Lower lobe of right lung (tissue), 2 donors: Measurements from ENCODE around the gene NDUFC1. TPM values are rescaled to one million over a fixed set of nuclear protein-coding genes. Genes with fewer than 3 reads are reported as not detected.
A peak's percentile ranks its signal among the peaks of the same experiment; 100 is the strongest.

Experiments
- ATAC-seq, 2 donors: fragments of 200-7000 bp; cut with Tn5 transposase; one replicate each; pipeline ENCODE4 v1.9.1; 2020 to 2022; ENCODE audit warnings: mild to moderate bottlenecking in 2 of 2, moderate library complexity in 2 of 2
- DNase-seq: peaks from one replicate; pipeline ENCODE4 v3.0.0-alpha.2; 2020
- H3K27ac ChIP-seq: fragments of 200-600 bp; one replicate; pipeline ENCODE4 v1.8.0; 2022
- H3K27me3 ChIP-seq: fragments of 200-600 bp; one replicate; pipeline ENCODE4 v1.8.0; 2022; ENCODE audit warnings: low read depth
- H3K36me3 ChIP-seq: fragments of 200-600 bp; one replicate; pipeline ENCODE4 v1.8.0; 2022; ENCODE audit warnings: mild to moderate bottlenecking
- H3K4me1 ChIP-seq: fragments of 200-600 bp; one replicate; pipeline ENCODE4 v1.8.0; 2022
- H3K4me3 ChIP-seq: fragments of 200-600 bp; one replicate; pipeline ENCODE4 v1.8.0; 2022; ENCODE audit warnings: mild to moderate bottlenecking
- H3K9me3 ChIP-seq: fragments of 200-600 bp; one replicate; pipeline ENCODE4 v1.8.0; 2022
- intact Hi-C: fragments of 100-400 bp; cut with DNase I; formaldehyde crosslinking; loops from one replicate; pipeline ENCODE4 v1.11.0; 2022
- total RNA-seq: library from RNA; stranded (reverse); fragmentation: NEBNext Ultra II Directional; extraction: Animal tissue kit (Norgen Biotek cat#: 25700); gene quantifications from one replicate; pipeline ENCODE4 v1.2.1, GENCODE V29; 2021
- TF ChIP-seq, protein P1 (sequence below): fragments of 200-600 bp; IDR thresholded peaks from one replicate; pipeline ENCODE4 v1.8.0; 2022; ENCODE audit warnings: antibody characterized with exemption, mild to moderate bottlenecking
- donor health status: DM: no; HTN: yes; CAD: no; lungs with severe emphysema.

The NDUFC1 gene
- total RNA-seq, 1 donor from 2014 or later, result 52.0 TPM

DNA sequence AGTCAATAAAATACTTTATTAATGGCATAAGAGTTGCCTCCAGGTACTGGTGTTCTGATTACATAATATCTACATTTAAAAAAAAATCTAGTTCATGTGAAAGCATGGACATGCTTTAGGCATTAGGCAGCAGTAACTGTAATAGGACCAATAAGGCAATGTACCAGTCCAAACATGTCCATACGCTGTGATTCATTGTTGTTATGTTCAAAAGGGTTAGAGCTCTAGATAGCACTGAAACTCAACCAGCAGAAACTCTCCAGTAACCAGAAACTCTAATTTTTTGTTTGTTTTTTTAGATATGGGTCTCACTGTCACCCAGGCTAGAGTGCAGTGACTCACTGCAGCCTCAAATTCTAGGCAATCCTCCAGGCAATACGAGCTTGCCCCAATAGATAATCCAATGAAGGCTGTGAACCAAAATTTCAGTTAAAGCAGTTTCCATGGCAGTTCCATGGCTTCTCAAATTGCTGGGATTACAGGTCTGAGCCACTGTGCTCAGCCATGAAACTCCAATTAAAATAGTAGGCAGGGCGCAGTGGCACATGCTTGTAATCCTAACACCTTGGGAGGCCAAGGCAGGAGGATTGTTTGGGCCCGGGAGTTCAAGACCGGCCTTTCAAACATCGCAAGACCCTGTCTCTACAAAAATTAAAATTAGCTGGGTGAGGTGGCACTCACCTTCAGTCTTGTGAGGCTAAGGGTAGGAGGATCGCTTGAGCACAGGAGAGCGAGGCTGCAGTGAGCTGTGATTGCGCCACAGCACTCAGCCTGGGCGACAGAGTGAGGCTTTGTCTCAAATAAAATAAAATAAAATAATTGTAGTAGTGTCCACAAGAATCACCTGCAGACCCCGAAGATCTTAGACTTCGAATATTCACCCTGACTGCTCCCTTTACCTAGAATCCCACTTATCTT is 58.6 kb downstream of the NDUFC1 start:
- Histone ChIP-seq H3K9me3 (no peaks in the 10 kb centered on the region), H3K4me3 (no peak overlapping the region), H3K27me3 (no peaks in the 10 kb centered on the region), H3K36me3 (no peaks in the 10 kb centered on the region), H3K27ac (no peak overlapping the region), H3K4me1 (peaks cover 7% of the 10 kb centered on the region)
- ATAC-seq, result peak; percentile 61 to 71
- intact Hi-C loops, result no loop called here
- no peak for DNase-seq
- TF ChIP-seq, protein P1, sequence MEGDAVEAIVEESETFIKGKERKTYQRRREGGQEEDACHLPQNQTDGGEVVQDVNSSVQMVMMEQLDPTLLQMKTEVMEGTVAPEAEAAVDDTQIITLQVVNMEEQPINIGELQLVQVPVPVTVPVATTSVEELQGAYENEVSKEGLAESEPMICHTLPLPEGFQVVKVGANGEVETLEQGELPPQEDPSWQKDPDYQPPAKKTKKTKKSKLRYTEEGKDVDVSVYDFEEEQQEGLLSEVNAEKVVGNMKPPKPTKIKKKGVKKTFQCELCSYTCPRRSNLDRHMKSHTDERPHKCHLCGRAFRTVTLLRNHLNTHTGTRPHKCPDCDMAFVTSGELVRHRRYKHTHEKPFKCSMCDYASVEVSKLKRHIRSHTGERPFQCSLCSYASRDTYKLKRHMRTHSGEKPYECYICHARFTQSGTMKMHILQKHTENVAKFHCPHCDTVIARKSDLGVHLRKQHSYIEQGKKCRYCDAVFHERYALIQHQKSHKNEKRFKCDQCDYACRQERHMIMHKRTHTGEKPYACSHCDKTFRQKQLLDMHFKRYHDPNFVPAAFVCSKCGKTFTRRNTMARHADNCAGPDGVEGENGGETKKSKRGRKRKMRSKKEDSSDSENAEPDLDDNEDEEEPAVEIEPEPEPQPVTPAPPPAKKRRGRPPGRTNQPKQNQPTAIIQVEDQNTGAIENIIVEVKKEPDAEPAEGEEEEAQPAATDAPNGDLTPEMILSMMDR, result no peak

DNA sequence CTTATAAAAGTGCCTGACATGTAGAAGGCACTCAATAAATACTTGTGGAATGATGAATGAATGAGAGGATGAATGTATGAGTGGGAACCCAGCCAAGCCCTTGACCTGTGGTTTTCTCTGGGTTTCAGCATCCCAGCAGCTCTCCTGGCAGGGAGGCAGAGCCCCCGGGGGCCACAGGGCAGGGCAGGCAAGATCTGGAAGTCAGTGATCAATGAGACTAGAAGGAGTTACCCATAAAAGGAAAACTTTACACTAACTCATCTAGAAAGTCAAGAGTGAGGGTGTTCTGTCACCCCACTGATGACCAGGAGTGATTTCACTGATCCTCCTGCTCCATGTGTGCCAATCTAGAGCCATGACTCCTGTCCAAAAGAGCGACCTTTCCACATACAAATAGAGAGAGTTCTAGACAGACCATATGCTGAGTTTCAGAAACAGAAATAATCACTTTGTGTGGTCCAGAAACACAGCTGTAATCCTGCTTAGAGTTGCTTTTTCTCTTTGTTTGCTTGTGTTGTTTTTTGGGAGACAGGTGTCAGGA is 59.7 kb downstream of the NDUFC1 start:
- no peak for DNase-seq
- H3K9me3 ChIP-seq, result no peaks in the 10 kb centered on the region
- intact Hi-C loops, result no loop called here
- H3K27ac ChIP-seq, result no peak overlapping the region
- H3K4me1 ChIP-seq, result peaks cover 7% of the 10 kb centered on the region
- TF ChIP-seq, protein P1, result no peak
- H3K4me3 ChIP-seq, result no peak overlapping the region
- H3K27me3 ChIP-seq, result no peaks in the 10 kb centered on the region
- H3K36me3 ChIP-seq, result no peaks in the 10 kb centered on the region
- no peak for ATAC-seq

DNA sequence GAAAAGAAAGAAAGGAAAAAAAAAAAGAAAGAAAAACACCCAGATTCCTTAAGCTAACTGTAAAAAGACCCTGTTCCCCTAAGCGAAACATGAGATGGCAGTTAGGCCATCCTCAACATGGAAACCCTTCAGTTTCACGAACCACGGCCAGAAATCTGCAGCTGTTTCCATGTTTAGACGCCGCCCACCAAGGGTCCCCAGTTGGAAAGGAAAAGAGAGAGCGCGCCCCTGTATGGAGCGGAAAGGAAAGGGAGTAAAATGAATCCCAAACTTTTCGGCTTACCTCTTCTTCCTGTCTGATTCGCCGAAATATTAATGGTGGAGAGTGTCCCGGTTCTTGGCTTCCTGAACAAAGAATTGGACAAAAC is 60.5 kb downstream of the NDUFC1 start:
- peaks cover 7% of the 10 kb centered on the region for H3K4me1 ChIP-seq
- ATAC-seq (no peak), DNase-seq (no peak)
- TF ChIP-seq, protein P1, result no peak
- no peaks in the 10 kb centered on the region for H3K9me3 ChIP-seq
- H3K27ac ChIP-seq, result no peak overlapping the region
- no peaks in the 10 kb centered on the region for H3K27me3 ChIP-seq
- H3K36me3 ChIP-seq, result no peaks in the 10 kb centered on the region
- no peak overlapping the region for H3K4me3 ChIP-seq
- intact Hi-C loops, result no loop called here

DNA sequence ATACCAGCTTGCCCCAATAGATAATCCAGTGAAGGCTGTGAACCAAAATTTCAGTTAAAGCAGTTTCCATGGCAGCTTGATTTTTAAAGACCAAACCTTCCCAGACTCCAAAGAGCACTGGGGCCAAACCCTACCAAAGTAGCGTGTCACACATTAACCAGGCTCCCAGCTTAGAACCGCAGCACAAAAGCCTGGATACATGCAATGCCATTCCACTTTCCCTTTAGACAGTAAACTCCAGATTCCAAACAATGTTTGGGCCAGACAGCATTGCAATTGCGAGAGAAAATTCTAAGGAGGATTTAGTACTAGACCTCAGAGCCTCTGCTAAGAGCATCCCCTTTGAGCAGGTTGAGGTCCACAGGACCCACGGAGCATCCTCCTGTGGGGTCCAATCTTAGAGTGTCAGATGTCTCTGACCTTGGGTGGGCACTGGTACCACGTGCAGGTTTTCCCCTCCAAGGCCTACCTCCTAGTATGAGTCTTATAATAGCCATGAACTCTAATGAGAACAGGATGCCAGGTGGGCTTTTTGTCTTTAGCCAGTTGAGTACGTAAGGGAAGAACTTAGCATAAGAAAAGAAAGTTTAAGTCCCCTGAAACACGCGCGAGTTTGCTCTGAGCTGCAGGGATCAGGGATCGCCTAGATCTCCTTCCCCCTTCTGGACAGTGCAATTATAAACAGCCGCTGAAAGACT is 61.0 kb downstream of the NDUFC1 start:
- Histone ChIP-seq H3K27me3 (no peaks in the 10 kb centered on the region), H3K4me3 (no peak overlapping the region), H3K36me3 (no peaks in the 10 kb centered on the region), H3K4me1 (peaks cover 7% of the 10 kb centered on the region), H3K9me3 (no peaks in the 10 kb centered on the region), H3K27ac (no peak overlapping the region)
- TF ChIP-seq, protein P1, result no peak
- intact Hi-C loops, result no loop called here
- DNase-seq (no peak), ATAC-seq (no peak)

Other genes with a start within 250 kb of the NDUFC1 start
- gene ELF2, start 125.3 kb downstream of the NDUFC1 start, total RNA-seq, result 54.0 TPM
- not detected for gene MGARP, start 22.3 kb downstream of the NDUFC1 start, total RNA-seq
- gene NAA15, start 972 bp downstream of the NDUFC1 start, total RNA-seq, result 31.2 TPM
- gene RAB33B, start 151.6 kb upstream of the NDUFC1 start, total RNA-seq, result 11.1 TPM